Activated T-cell treated with anti-CD3 and anti-CD28 coated beads, Interleukin-2, amount 50 U/mL, for 72 hours (primary cell): ENCODE measurements around the gene WTAP. TPM values are rescaled to one million over a fixed set of nuclear protein-coding genes. Genes with fewer than 3 reads are reported as not detected.
"Not testable (repeated sequence)": the region's sequence is repeated elsewhere in the genome, so short reads cannot be mapped to it uniquely, and the experiment has no call there.

Experiments used
- ATAC-seq, 2 donors: fragments of 150-1000 bp; cut with Tn5 transposase; replicated peaks in 1 of 2; 2 replicates each; pipeline ENCODE4 v1.10.0; 2021; ENCODE audit warnings: moderate library complexity in 2 of 2, mild to moderate bottlenecking in 1 of 2
- DNase-seq, 2 donors: peaks; one replicate each; pipeline ENCODE4 v3.0.0; 2021 to 2022; ENCODE audit warnings: mixed read lengths in 1 of 2
- H3K27ac Mint-ChIP-seq: one replicate; pipeline ENCODE4 v1.8.0; 2022; ENCODE audit warnings: mild to moderate bottlenecking, moderate library complexity, mixed read lengths
- H3K27me3 Mint-ChIP-seq: one replicate; pipeline ENCODE4 v1.8.0; 2022; ENCODE audit warnings: low read depth, mixed read lengths
- H3K36me3 Mint-ChIP-seq, 2 donors: one replicate each; pipeline ENCODE4 v1.8.0; 2022; ENCODE audit warnings: mixed read lengths in 2 of 2, mild to moderate bottlenecking in 1 of 2; ENCODE audit not compliant: insufficient read depth in 2 of 2
- H3K4me1 Mint-ChIP-seq: one replicate; pipeline ENCODE4 v1.8.0; 2022; ENCODE audit warnings: low read depth, mixed read lengths
- H3K4me3 Mint-ChIP-seq, 2 donors: one replicate each; pipeline ENCODE4 v1.8.0; 2022; ENCODE audit warnings: mild to moderate bottlenecking in 2 of 2, mixed read lengths in 2 of 2, moderate library complexity in 2 of 2
- H3K9me3 Mint-ChIP-seq, 2 donors: one replicate each; pipeline ENCODE4 v1.8.0; 2022; ENCODE audit warnings: mixed read lengths in 2 of 2
- total RNA-seq, 2 donors: library from RNA; stranded (reverse); gene quantifications; one replicate each; pipeline ENCODE4 v1.2.3, GENCODE V29; 2022

WTAP gene
- total RNA-seq, 2 donors from 2014 or later: 108 to 109 TPM

DNA sequence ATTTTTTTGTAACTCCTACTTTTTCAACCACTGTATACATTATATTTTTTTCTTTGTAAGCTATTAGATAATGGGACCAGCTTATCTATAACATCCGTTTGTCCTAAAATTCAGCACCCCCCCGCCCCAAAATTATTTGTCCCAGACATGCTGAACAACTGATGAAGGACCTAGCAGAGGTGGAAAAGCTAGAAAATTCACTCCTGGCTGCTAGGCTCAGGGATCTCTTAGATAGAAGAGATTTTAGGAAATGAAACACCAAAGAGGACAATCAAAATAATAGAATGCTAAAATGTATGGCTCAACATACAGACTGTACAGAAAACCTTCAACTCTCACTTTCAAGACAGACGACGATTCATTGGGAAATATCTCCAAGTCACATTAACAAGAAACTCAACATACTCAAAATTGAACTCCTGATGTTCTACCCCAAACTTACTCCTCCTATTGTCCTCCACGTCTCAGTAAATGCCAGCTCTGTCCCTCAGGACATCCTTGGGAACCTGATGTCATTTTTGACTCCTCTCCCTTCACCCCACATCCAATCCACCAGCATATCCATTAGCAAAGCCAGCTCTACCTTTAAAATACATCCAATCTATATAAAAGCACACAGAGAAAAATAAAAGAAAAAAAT is 38.9 kb upstream of the WTAP start:
- ATAC-seq (no peak), DNase-seq (no peak)
- no peaks in the 10 kb centered on the region for H3K9me3 Mint-ChIP-seq
- H3K36me3 Mint-ChIP-seq: peaks cover 7 to 25% of the 10 kb centered on the region in 2 donors
- H3K4me1 Mint-ChIP-seq: peaks cover 52% of the 10 kb centered on the region
- H3K27ac Mint-ChIP-seq: peak overlapping the region; percentile 31
- H3K4me3 Mint-ChIP-seq: peak overlapping the region in 1 of 2 donors; percentile 15
- no peaks in the 10 kb centered on the region for H3K27me3 Mint-ChIP-seq

DNA sequence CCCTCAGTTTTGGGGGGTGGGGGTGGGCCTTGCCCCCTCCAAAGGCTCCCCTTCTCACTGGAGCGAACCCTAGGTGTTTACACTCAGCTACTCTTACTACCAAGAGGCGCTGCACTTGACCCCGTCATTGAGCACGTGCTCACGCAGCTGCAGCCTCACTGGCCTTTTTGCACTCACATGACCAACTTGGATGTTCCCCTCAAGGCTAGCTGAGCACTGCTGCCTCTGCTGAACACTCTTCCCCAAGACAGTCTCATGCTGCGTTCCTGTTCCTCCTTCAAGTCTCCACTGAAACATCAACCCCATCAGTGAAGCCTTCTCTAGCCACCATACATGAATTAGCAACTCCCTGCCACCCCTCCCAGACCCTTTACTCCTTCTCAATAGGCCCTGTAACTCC is 38.3 kb upstream of the WTAP start:
- Mint-ChIP-seq H3K27me3 (no peaks in the 10 kb centered on the region), H3K4me1 (peaks cover 56% of the 10 kb centered on the region), H3K9me3 (no peaks in the 10 kb centered on the region), H3K4me3 (peak overlapping the region in 1 of 2 donors; percentile 15), H3K36me3 (peaks cover 7 to 24% of the 10 kb centered on the region in 2 donors), H3K27ac (no peak overlapping the region)
- DNase-seq (no peak), ATAC-seq (no peak)

DNA sequence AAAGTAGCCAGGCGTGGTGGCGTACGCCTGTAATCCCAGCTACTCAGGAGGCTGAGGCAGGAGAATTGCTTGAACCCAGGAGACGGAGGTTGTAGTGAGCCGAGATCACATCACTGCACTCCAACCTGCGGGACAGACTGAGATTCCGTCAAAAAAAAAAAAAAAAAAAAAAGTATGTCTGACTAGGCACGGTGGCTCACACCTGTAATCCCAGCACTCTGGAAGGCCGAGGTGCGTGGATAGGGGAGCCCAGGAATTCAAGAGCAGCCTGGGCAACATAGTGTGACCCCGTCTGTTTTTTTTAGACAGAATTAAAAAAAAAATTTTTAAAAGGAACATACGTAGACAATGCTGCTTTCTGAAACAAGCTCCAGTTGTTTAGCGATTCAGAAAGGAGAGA is 37.2 kb upstream of the WTAP start:
- ATAC-seq, H3K27ac Mint-ChIP-seq, H3K4me3 Mint-ChIP-seq, H3K9me3 Mint-ChIP-seq, DNase-seq, H3K27me3 Mint-ChIP-seq: not testable (repeated sequence)
- peaks cover 5 to 20% of the 10 kb centered on the region in 2 donors for H3K36me3 Mint-ChIP-seq
- peaks cover 67% of the 10 kb centered on the region for H3K4me1 Mint-ChIP-seq

DNA sequence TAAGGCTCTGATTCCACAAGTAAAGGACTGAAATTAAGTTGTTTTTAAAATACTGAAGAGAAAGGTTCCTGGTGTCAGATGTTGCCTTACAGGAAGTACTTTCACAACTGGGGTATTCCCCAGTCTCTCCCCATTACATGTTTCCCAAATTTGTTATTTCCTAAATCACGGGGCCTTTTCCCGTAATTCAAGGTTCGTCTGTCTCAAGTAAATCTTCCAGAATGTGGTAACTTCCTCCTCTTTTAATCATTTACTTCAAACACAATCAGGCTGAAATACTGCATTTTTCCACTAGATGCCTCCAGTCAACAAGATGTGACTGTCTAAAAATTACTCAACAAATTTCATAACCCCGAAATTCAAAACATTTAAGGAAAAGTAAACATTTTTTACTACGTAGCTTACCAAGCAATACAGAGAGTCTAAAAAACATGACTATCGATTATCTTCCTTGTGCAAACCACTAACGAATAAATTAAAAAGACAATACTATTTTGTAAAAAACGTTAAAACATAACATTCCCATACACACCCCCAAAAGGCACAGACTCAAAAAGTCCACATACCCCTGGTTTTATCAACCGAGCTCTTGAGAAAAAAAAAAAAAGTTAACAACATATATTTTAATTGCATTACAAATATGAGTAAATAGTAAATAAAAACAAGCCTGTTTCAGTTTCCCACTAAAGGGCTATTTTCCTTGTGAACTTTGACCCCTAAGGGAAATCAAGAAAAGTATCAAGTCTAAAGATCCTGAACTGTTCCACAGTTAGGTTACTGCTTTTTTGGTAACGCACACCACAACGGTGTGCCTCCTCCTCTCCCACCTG is 36.0 kb upstream of the WTAP start:
- ATAC-seq (no peak), DNase-seq (peak in 1 of 2 donors; percentile 16)
- Mint-ChIP-seq H3K27ac (peak overlapping the region; percentile 92), H3K4me1 (peaks cover 62% of the 10 kb centered on the region), H3K4me3 (peak overlapping the region; percentile 75 to 96), H3K9me3 (no peaks in the 10 kb centered on the region), H3K27me3 (no peaks in the 10 kb centered on the region), H3K36me3 (peaks cover 5 to 16% of the 10 kb centered on the region in 2 donors)

DNA sequence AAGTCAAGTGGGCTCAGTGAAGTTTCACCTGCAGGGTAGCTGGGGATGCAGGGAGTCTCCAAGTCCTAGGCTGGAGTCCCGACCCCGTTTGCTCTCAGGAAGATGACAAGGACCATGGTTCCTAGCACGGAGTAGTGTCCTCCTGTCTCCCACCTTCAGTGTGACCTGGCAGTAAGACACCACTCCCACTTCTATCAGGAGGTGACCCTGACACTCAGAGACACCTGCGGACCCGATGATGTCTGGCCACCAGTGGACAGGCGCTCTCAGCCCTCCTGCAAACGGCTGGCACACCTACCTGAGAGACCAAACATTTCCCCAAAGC is 35.4 kb upstream of the WTAP start:
- Mint-ChIP-seq H3K4me3 (peak overlapping the region; percentile 75 to 96), H3K9me3 (no peaks in the 10 kb centered on the region), H3K36me3 (peaks cover 5 to 16% of the 10 kb centered on the region in 2 donors), H3K27ac (peak overlapping the region; percentile 86), H3K27me3 (no peaks in the 10 kb centered on the region), H3K4me1 (peaks cover 56% of the 10 kb centered on the region)
- DNase-seq (no peak), ATAC-seq (no peak)

DNA sequence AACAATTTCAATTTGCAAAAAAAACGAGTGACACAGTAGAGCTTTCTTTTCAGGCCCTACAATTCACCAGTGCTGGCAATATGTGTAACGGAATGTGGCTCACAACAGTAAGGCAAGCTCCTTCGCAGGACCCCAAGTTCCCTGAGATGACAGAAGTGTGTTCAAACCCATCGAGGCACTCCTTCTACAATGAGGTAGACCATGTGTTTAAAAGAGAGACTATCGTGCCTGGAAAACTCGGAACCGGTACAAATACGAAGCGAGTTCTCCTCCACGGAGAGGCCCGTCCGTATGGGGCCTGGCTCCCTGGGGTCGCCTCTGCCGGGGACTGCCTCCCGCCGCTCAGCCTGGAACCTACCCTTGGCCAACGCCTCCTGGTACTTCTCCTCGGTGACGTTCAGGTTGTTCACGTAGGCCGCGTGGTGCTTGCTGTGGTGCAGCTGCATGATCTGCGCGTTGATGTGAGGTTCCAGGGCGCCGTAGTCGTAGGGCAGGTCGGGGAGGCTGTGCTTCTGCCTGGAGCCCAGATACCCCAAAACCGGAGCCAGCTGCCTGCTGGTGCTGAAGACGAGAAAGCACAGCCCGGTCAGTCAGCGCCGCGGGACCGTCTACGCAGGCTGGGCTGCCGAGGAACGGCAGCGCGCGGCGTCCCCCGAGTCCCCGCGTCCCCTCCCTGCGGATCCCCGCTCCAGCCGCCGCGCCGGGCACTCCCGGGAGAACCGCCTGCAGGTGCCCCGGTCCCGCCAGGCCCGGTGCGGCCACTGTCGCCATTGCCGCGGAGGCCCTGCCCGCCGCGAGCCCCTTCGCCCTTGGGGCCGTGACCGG is 34.8 kb upstream of the WTAP start:
- Mint-ChIP-seq H3K27me3 (no peaks in the 10 kb centered on the region), H3K27ac (peak overlapping the region; percentile 86), H3K9me3 (no peaks in the 10 kb centered on the region), H3K36me3 (peaks cover 5 to 14% of the 10 kb centered on the region in 2 donors), H3K4me1 (peaks cover 50% of the 10 kb centered on the region), H3K4me3 (peak overlapping the region; percentile 75 to 96)
- ATAC-seq (peak; percentile 48 to 50), DNase-seq (peak; percentile 70 to 71)

DNA sequence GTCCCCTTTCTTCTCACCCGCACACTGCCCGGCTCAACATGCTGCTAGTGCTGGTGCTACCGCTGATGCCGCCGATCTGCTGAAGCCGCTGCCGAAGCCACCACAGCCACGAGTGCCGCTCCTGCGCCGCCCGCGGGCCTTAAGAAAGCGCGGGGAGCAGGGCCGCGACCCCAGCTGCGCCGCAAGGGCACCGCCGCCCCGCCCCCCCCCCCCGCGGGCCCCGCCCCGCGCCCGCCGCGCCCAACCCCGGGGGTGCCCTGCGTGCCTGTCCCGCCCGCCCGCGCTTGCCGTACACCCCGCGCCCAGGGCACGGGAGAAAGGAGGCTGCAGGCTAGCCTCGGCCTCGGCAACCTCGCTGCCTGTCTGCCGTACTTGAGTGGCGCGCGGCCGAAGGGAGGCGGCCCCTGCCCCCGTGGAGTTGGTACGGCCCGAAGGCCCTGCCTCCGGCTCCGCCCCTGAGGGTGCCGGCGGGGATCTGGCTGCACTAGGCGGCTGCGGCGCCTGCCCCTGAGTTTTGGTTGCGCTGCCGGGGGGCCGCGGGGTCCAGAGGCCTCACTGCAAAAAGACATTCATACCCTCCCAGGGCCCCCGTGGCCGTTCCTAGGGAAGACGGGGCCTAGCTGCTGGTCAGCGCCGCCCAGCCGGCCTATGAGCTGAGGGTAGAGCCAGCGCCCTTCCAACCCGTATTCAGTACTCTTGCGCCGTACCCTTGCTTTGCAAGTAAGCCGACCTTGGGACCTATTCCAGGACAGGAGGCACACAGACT is 34.0 kb upstream of the WTAP start, which contains the start of gene SOD2:
SOD2 (minus strand) TSS at position 114 of the 766 bp plus-strand sequence; CDS start at position 40, 74 bp downstream.
- no peaks in the 10 kb centered on the region for H3K9me3 Mint-ChIP-seq
- peaks cover 47% of the 10 kb centered on the region for H3K4me1 Mint-ChIP-seq
- peaks cover 5 to 14% of the 10 kb centered on the region in 2 donors for H3K36me3 Mint-ChIP-seq
- peak within 1 kb of the TSS; percentile 98 for H3K27ac Mint-ChIP-seq
- ATAC-seq (peak; percentile 82 to 85), DNase-seq (peak; percentile 89 to 90)
- peak within 1 kb of the TSS; percentile 75 to 97 for H3K4me3 Mint-ChIP-seq
- no peaks in the 10 kb centered on the region for H3K27me3 Mint-ChIP-seq

DNA sequence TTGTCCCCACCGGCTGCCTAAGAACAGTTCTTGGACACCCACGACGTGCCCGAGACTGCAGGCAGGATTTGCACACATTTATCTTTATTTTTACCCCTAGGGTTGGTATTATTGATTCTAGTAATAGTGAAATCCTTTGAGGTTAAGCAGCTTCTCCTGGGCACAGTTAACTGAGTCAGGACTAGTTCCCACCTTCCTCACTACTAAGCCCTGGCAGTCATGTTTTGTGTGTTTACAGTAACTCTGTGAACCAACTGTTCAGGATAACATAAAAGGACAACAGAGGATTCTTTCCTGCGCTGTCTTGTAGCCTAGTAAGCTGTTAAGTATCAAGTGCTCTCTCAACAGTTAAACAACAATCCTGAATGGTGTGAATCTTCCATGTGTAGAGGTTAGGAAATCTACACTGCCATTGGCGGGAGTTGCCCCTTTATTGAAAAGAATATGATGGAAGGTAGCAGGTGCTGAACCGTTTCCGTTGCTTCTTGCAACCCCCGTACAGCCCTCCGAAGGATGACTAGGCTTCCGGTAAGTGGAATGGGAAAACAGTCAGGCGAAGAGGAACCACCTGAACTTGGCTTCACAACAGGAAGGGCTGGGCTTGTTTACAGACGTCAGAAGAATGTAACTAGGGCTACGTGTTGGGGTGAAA is 33.3 kb upstream of the WTAP start:
- Mint-ChIP-seq H3K9me3 (no peaks in the 10 kb centered on the region), H3K4me3 (peak overlapping the region; percentile 75 to 97), H3K27me3 (no peaks in the 10 kb centered on the region), H3K27ac (peak overlapping the region; percentile 98), H3K36me3 (peaks cover 3 to 9% of the 10 kb centered on the region in 2 donors), H3K4me1 (peaks cover 40% of the 10 kb centered on the region)
- DNase-seq (peak; percentile 11 to 15), ATAC-seq (peak; percentile 40 to 44)

DNA sequence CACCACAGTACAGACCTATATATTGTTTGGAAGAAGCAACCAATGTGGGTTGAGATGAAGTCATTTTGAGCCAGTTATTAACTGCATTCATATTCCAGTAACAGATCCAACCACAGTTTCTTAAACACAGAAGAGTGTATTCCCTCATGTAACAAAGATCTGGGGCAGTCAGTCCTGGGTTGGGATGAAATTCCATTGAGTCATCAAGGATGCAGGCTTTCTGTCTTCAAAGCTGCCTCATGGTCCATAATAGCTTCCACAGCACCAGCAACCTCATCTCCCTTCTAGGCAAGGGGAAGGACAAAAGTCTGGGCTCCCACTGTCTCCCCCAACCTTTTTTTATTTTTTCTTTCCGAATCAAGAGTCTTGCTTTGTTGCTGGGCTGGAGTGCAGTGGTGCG is 31.3 kb upstream of the WTAP start:
- no peak for DNase-seq
- H3K36me3 Mint-ChIP-seq: peaks cover 3% of the 10 kb centered on the region in 2 donors
- H3K9me3 Mint-ChIP-seq: no peaks in the 10 kb centered on the region
- no peak for ATAC-seq
- H3K4me1 Mint-ChIP-seq: peaks cover 29% of the 10 kb centered on the region
- H3K27ac Mint-ChIP-seq: peak overlapping the region; percentile 39
- no peaks in the 10 kb centered on the region for H3K27me3 Mint-ChIP-seq
- H3K4me3 Mint-ChIP-seq: no peak overlapping the region

DNA sequence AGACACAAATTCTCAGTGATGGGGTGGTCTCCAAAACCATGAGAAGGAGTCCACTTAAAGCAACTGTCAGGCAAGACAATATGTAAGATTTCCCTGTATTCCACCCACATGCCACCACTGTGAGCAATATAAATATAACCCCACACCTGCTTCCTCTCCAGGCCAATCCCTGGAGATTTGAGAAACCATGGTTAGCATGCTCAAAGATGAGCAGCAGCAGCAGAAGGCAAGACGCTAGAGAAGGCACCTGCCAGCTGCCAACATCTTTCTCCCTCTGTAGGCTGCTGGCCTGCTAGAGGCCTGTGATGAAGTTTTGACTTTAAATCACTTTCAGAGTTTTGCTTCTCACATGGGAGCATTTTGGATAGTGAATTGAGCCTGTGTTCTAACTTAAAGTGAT is 26.3 kb upstream of the WTAP start:
- Mint-ChIP-seq H3K4me1 (peaks cover 10% of the 10 kb centered on the region), H3K27me3 (no peaks in the 10 kb centered on the region), H3K4me3 (no peak overlapping the region), H3K27ac (no peak overlapping the region), H3K9me3 (peaks cover 0 to 3% of the 10 kb centered on the region in 2 donors), H3K36me3 (peaks cover 1 to 5% of the 10 kb centered on the region in 2 donors)
- ATAC-seq: no peak
- DNase-seq: no peak

DNA sequence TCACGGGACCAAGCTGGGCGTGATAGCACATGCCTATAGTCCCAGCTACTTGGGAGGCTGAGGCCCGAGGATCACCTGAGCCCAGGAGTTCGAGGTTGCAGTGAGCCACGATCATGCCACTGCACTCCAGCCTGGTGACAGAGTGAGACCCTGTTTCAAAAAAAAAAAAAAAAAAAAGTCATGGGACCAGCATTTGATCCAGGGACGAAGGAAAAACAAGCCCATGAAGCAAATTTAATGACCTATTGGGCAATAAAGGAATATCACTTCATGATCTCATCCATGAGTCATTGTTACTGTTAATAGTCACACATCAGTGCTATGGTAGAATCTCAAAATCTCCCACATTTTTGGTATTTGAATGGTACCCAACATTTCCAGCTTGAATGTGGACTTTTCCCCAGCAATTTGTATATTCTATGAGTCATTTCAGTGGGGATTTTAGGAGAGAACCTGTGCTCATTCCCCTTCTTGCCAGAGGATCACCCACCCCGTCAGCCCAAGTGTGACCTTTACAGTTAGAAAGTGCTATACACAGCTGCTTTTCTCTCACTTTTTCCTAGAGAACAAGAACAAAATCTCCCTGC is 25.8 kb upstream of the WTAP start:
- no peak for DNase-seq
- Mint-ChIP-seq H3K4me3 (no peak overlapping the region), H3K4me1 (peaks cover 10% of the 10 kb centered on the region), H3K27ac (no peak overlapping the region), H3K9me3 (peaks cover 0 to 3% of the 10 kb centered on the region in 2 donors), H3K36me3 (peaks cover 1 to 5% of the 10 kb centered on the region in 2 donors), H3K27me3 (no peaks in the 10 kb centered on the region)
- ATAC-seq: peak in 1 of 2 donors; percentile 56

DNA sequence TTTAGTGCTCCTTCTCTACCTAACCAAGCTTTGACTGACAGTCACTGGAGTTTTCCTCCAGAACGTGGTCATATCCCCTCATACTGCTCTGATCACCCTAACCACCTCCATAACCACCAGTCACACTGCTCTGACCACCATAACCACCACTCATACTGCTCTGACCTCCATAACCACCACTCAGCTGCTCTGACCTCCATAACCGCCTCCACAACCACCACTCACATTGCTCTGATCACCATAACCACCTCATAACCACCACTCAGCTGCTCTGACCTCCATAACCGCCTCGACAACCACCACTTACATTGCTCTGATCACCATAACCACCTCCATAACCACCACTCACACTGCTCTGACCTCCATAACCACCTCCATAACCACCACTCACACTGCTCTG is 16.7 kb upstream of the WTAP start:
- H3K9me3 Mint-ChIP-seq, H3K4me1 Mint-ChIP-seq, H3K36me3 Mint-ChIP-seq, H3K27me3 Mint-ChIP-seq, H3K27ac Mint-ChIP-seq, DNase-seq, ATAC-seq, H3K4me3 Mint-ChIP-seq: not testable (repeated sequence)
